HCT116 (cell line): ENCODE results near the gene BRD3OS. TPM values are rescaled to one million over a fixed set of nuclear protein-coding genes. Genes with fewer than 3 reads are reported as not detected.

Experiments
- ATAC-seq: fragments of 200-7000 bp; cut with Tn5 transposase; 2 replicates; pipeline ENCODE4 v1.9.1; 2020; ENCODE audit warnings: mild to moderate bottlenecking, moderate library complexity
- BruUV-seq: library from RNA; stranded (reverse); fragments of 400-500 nt; replicated peaks from 2 replicates; lab custom pipeline; 2021; lab: Mats Ljungman, UMichigan
- CTCF ChIA-PET: fragments of 300-600 bp; sonication (Branson Sonifier 250); formaldehyde crosslinking; loops from one replicate; lab custom pipeline; 2021; ENCODE audit warnings: antibody characterized with exemption; lab: Charles Lee
- POLR2A ChIA-PET: fragments of 300-600, 350-600 bp; sonication (Branson Sonifier 250); formaldehyde crosslinking; loops from one replicate; lab custom pipeline; 2021; ENCODE audit warnings: antibody characterized with exemption; lab: Charles Lee
- RAD21 ChIA-PET, 2 experiments: fragments of 300-600 bp; sonication (Branson Sonifier 250); formaldehyde crosslinking; loops; one replicate each; lab custom pipeline; 2023; ENCODE audit warnings: low total read pairs in 2 of 2; ENCODE audit not compliant: uncharacterized antibody in 2 of 2, unreplicated experiment in 2 of 2, low non-redundant PET in 1 of 2; lab: Charles Lee
- DNase-seq: peaks from one replicate; pipeline ENCODE4 v3.0.0-alpha.2; 2010; ENCODE audit warnings: low read depth, low spot score
- H2AFZ ChIP-seq: fragments of 200-600 bp; shearing (Covaris generic), sonication (generic); 2 replicates; pipeline ENCODE4 v1.6.1; 2017; ENCODE audit warnings: low read depth, mixed run types, mixed read lengths, antibody characterized with exemption, low read length; ENCODE audit not compliant: poor library complexity, severe bottlenecking
- H3K27ac ChIP-seq: 2 replicates; pipeline ENCODE4 v1.5.1; 2012; ENCODE audit warnings: low read depth, low read length
- H3K27me3 ChIP-seq: fragments of 200-600 bp; sonication (generic); 2 replicates; pipeline ENCODE4 v1.6.1; 2016; ENCODE audit warnings: mixed run types, low read length, mixed read lengths; ENCODE audit not compliant: insufficient read depth
- H3K36me3 ChIP-seq, 2 experiments: fragments of 200-500 bp in 1 of 2; fragments of 200-600 bp in 1 of 2; sonication (Bioruptor generic) in 1 of 2; sonication (generic) in 1 of 2; 2 replicates each; pipeline versions ENCODE4 v1.5.1 to v1.6.1; 2014 to 2016; ENCODE audit warnings: low read length in 2 of 2, inconsistent platforms in 1 of 2, mixed read lengths in 1 of 2, mixed run types in 1 of 2; ENCODE audit not compliant: insufficient read depth in 2 of 2, control insufficient read depth in 1 of 2
- H3K4me1 ChIP-seq, 2 experiments: fragments of 200-600 bp in 1 of 2; sonication (generic) in 1 of 2; 2 replicates each; pipeline versions ENCODE4 v1.5.1 to v1.6.1; 2012 to 2017; ENCODE audit warnings: low read length in 2 of 2, inconsistent platforms in 1 of 2, mild to moderate bottlenecking in 1 of 2, mixed read lengths in 1 of 2, mixed run types in 1 of 2, moderate library complexity in 1 of 2; ENCODE audit not compliant: insufficient read depth in 2 of 2, control insufficient read depth in 1 of 2
- H3K4me2 ChIP-seq: fragments of 200-600 bp; sonication (generic); 2 replicates; pipeline ENCODE4 v1.6.1; 2017; ENCODE audit warnings: mixed run types, low read length, mixed read lengths
- H3K4me3 ChIP-seq, 2 experiments: fragments of 200-600 bp in 1 of 2; sonication (generic) in 1 of 2; replicated peaks in 1 of 2; 2 replicates each; pipeline ENCODE4 v1.5.1; 2011 to 2016; ENCODE audit warnings: low read length in 2 of 2, control low read depth in 1 of 2, low read depth in 1 of 2, mild to moderate bottlenecking in 1 of 2, mixed read lengths in 1 of 2, mixed run types in 1 of 2
- H3K79me2 ChIP-seq: fragments of 200-600 bp; sonication (generic); 2 replicates; pipeline ENCODE4 v1.6.1; 2017; ENCODE audit warnings: mild to moderate bottlenecking, mixed run types, low read length, moderate library complexity, mixed read lengths; ENCODE audit not compliant: insufficient read depth
- H3K9ac ChIP-seq: fragments of 200-600 bp; sonication (generic); 2 replicates; pipeline ENCODE4 v1.6.1; 2016; ENCODE audit warnings: low read length, mixed read lengths
- H3K9me2 ChIP-seq: fragments of 200-600 bp; sonication (generic), shearing (Covaris generic); 2 replicates; pipeline ENCODE4 v1.6.1; 2017; ENCODE audit warnings: mixed run types, mild to moderate bottlenecking, moderate library complexity; ENCODE audit not compliant: insufficient read depth
- H3K9me3 ChIP-seq, 2 experiments: fragments of 200-500 bp in 1 of 2; fragments of 200-600 bp in 1 of 2; sonication (Bioruptor generic) in 1 of 2; sonication (generic) in 1 of 2; 2 replicates each; pipeline ENCODE4 v1.6.1; 2014 to 2017; ENCODE audit warnings: low read length in 2 of 2, mixed read lengths in 2 of 2, inconsistent platforms in 1 of 2, low read depth in 1 of 2, mild to moderate bottlenecking in 1 of 2, mixed run types in 1 of 2, moderate library complexity in 1 of 2; ENCODE audit not compliant: control insufficient read depth in 1 of 2, insufficient read depth in 1 of 2
- H4K20me1 ChIP-seq: fragments of 200-600 bp; sonication (generic), shearing (Covaris generic); 2 replicates; pipeline ENCODE4 v1.6.1; 2017; ENCODE audit warnings: mixed run types, mild to moderate bottlenecking, moderate library complexity; ENCODE audit not compliant: insufficient read depth
- EGR1 ChIP-seq: IDR thresholded peaks from 2 replicates; pipeline ENCODE4 v1.6.1; 2012; ENCODE audit warnings: low read depth
- EZH2phosphoT487 ChIP-seq: fragments of 200-600 bp; IDR thresholded peaks from 2 replicates; pipeline ENCODE4 v1.6.1; 2018; ENCODE audit warnings: antibody characterized with exemption, borderline replicate concordance
- JUND ChIP-seq: IDR thresholded peaks from 2 replicates; pipeline ENCODE4 v1.6.1; 2012
- POLR2AphosphoS5 ChIP-seq: IDR thresholded peaks from 2 replicates; pipeline ENCODE4 v1.6.1; 2011; ENCODE audit warnings: mild to moderate bottlenecking, low read depth, low read length, moderate library complexity
- SIN3A ChIP-seq: IDR thresholded peaks from 2 replicates; pipeline ENCODE4 v1.6.1; 2012; ENCODE audit warnings: low read depth
- SP1 ChIP-seq: IDR thresholded peaks from 2 replicates; pipeline ENCODE4 v1.6.1; 2012; ENCODE audit warnings: low read depth
- SRF ChIP-seq: IDR thresholded peaks from 2 replicates; pipeline ENCODE4 v1.6.1; 2012; ENCODE audit warnings: low read depth
- YY1 ChIP-seq: IDR thresholded peaks from 2 replicates; pipeline ENCODE4 v1.6.1; 2011; ENCODE audit warnings: low read length, low read depth, moderate library complexity, mild to moderate bottlenecking; ENCODE audit not compliant: insufficient replicate concordance; ENCODE audit errors: extremely low read depth
- ZNF274 ChIP-seq: fragments of 200-500 bp; sonication (Bioruptor generic); IDR thresholded peaks from 2 replicates; pipeline ENCODE4 v1.6.1; 2014; ENCODE audit warnings: mild to moderate bottlenecking, low read depth, low read length, inconsistent platforms
- intact Hi-C: fragments of 100-400 bp; cut with micrococcal nuclease; formaldehyde crosslinking; loops from 2 replicates; pipeline ENCODE4 v1.10.0; 2022
- total RNA-seq: library from RNA; stranded (reverse); gene quantifications from one replicate; pipeline ENCODE4 v1.2.1, GENCODE V29; 2021; ENCODE audit not compliant: unreplicated experiment
- TF ChIP-seq, protein P1 (sequence below): IDR thresholded peaks from 2 replicates; pipeline ENCODE4 v1.6.1; 2011; ENCODE audit warnings: mild to moderate bottlenecking, low read length, moderate library complexity; ENCODE audit not compliant: insufficient replicate concordance; ENCODE audit errors: extremely low read depth
- TF ChIP-seq, protein P2 (sequence below), 3 experiments: fragments of 200-600 bp in 1 of 3; sonication (generic) in 1 of 3; IDR thresholded peaks in 2 of 3; conservative IDR thresholded peaks in 1 of 3; 2 replicates each; pipeline ENCODE4 v1.5.1; 2012 to 2017; ENCODE audit warnings: low read depth in 2 of 3, low read length in 2 of 3, antibody characterized with exemption in 1 of 3, borderline replicate concordance in 1 of 3, control low read depth in 1 of 3, mild to moderate bottlenecking in 1 of 3, mixed read lengths in 1 of 3, mixed run types in 1 of 3, moderate library complexity in 1 of 3; ENCODE audit not compliant: insufficient read depth in 1 of 3

Gene BRD3OS
- total RNA-seq, 1 experiment from 2014 or later, result 17.0 TPM

DNA sequence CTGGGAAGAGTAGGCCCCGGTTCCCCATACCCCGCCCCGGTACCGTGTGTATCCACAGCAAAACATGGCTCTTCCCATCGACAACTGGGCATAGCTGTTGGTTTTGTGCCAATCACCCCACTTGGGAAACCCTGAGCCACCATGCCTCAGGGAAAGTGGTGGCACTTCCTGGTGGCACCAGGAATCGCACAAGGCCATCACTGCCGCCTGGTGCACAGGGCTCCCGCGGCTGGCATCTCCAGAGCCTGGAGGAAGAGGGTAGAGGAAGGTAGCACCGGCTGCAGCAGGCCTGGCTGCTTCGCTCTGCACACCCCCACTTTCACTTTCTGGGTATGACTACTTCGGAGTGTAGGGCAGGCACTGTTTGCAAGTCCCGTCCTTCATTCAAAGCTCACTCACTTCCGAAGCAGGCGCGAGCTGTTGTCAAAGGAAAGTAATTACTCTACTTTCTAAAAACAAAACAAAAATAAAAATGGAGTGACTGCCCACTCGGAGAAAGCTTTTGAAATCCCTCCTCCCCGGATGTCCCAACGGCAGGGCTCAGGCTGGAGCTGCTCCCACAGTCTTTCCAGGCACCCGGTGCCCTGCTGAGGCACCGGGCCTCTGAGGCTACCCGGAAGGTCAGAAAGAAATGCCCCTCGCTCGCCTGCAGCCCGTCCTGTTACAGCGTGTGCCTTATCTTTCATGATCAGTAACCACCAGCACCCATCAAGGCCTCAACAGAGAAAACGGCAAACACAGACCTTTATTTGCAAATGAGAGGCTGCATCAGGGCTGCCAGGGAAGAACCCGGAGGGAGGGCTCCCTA lies 40.5 kb downstream of the BRD3OS start:
- no peak for ATAC-seq
- Histone ChIP-seq H2AFZ (no peak overlapping the region), H3K27ac (peak overlapping the region; percentile 90; the same call in 1 of the 2 replicates), H3K4me2 (peak overlapping the region; percentile 76), H3K9ac (peak overlapping the region; percentile 91), H3K36me3 (no peaks in the 10 kb centered on the region), H3K4me3 (peak overlapping the region; percentile 88 to 89), H3K9me2 (no peaks in the 10 kb centered on the region), H3K9me3 (no peaks in the 10 kb centered on the region), H4K20me1 (no peaks in the 10 kb centered on the region), H3K79me2 (peaks cover 54% of the 10 kb centered on the region), H3K27me3 (peaks cover 11% of the 10 kb centered on the region), H3K4me1 (peaks cover 10 to 22% of the 10 kb centered on the region in 2 experiments; a peak in 3 of 4 replicates)
- DNase-seq, result no peak
- TSS peak; percentile 74 for BruUV-seq
- TF ChIP-seq EGR1 (no peak), JUND (no peak), EZH2phosphoT487 (no peak), YY1 (no peak)
- TF ChIP-seq, protein P1, sequence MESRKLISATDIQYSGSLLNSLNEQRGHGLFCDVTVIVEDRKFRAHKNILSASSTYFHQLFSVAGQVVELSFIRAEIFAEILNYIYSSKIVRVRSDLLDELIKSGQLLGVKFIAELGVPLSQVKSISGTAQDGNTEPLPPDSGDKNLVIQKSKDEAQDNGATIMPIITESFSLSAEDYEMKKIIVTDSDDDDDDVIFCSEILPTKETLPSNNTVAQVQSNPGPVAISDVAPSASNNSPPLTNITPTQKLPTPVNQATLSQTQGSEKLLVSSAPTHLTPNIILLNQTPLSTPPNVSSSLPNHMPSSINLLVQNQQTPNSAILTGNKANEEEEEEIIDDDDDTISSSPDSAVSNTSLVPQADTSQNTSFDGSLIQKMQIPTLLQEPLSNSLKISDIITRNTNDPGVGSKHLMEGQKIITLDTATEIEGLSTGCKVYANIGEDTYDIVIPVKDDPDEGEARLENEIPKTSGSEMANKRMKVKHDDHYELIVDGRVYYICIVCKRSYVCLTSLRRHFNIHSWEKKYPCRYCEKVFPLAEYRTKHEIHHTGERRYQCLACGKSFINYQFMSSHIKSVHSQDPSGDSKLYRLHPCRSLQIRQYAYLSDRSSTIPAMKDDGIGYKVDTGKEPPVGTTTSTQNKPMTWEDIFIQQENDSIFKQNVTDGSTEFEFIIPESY, result no peak
- ChIA-PET RAD21 (no interaction called here), POLR2A (no interaction called here), CTCF (no interaction called here)
- intact Hi-C loops, result no loop called here

DNA sequence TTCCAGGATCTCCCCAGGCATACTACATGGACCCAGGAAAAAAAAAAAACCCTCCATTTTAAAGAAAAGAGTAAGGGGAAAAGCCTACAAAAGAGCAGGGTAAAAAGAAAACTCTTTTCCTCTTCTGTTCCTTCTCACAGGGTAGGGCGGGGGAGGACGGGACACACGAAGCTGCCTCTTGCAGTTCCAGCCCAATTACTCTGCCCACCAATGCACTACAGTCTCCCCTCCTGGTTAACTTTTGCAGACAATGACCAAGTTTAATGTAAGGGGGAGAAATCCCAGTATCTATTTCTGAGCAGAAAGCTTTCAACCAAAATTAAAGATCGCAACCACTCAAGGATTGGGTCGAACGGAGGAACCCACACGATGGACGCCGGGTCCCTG lies 41.2 kb downstream of the BRD3OS start:
- Histone ChIP-seq H3K79me2 (peaks cover 47% of the 10 kb centered on the region), H3K4me3 (peak overlapping the region; percentile 88 to 89), H2AFZ (no peak overlapping the region), H3K27ac (peak overlapping the region; percentile 90), H3K9me3 (no peaks in the 10 kb centered on the region), H3K27me3 (peaks cover 11% of the 10 kb centered on the region), H4K20me1 (no peaks in the 10 kb centered on the region), H3K36me3 (no peaks in the 10 kb centered on the region), H3K9me2 (no peaks in the 10 kb centered on the region), H3K9ac (peak overlapping the region; percentile 91), H3K4me2 (peak overlapping the region; percentile 76), H3K4me1 (peaks cover 10 to 22% of the 10 kb centered on the region in 2 experiments; a peak in 3 of 4 replicates)
- POLR2A ChIA-PET, result no interaction called here
- ATAC-seq (no peak), DNase-seq (no peak)
- intact Hi-C loops, result no loop called here
- BruUV-seq, result no TSS peak
- RAD21 ChIA-PET, result no interaction called here
- CTCF ChIA-PET, result no interaction called here
- TF ChIP-seq SP1 (no peak), POLR2AphosphoS5 (no peak), SIN3A (no peak), EZH2phosphoT487 (no peak), ZNF274 (no peak), YY1 (no peak), SRF (no peak)
- TF ChIP-seq, protein P2, sequence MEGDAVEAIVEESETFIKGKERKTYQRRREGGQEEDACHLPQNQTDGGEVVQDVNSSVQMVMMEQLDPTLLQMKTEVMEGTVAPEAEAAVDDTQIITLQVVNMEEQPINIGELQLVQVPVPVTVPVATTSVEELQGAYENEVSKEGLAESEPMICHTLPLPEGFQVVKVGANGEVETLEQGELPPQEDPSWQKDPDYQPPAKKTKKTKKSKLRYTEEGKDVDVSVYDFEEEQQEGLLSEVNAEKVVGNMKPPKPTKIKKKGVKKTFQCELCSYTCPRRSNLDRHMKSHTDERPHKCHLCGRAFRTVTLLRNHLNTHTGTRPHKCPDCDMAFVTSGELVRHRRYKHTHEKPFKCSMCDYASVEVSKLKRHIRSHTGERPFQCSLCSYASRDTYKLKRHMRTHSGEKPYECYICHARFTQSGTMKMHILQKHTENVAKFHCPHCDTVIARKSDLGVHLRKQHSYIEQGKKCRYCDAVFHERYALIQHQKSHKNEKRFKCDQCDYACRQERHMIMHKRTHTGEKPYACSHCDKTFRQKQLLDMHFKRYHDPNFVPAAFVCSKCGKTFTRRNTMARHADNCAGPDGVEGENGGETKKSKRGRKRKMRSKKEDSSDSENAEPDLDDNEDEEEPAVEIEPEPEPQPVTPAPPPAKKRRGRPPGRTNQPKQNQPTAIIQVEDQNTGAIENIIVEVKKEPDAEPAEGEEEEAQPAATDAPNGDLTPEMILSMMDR (IDR thresholded peaks at IDR 0.05 in 2 of 3, conservative IDR thresholded peaks at IDR 0.05 in 1 of 3; ENCODE audit: borderline replicate concordance in 1 of 3, insufficient read depth in 1 of 3, low read depth in 2 of 3, low read length in 2 of 3), result no peak
- TF ChIP-seq, protein P1, result no peak
